Uterus (tissue), 4 donors: ENCODE measurements around the gene NPTXR. TPM values are rescaled to one million over a fixed set of nuclear protein-coding genes. Genes with fewer than 3 reads are reported as not detected.
"Not testable (repeated sequence)": the region's sequence is repeated elsewhere in the genome, so short reads cannot be mapped to it uniquely, and the experiment has no call there.

ENCODE experiments used
- DNase-seq, 2 donors: peaks; one replicate each; pipeline ENCODE4 v3.0.0-alpha.2; 2019 to 2020
- H3K27ac ChIP-seq, 2 donors: fragments of 200-600 bp; sonication (generic); 1 replicate in 1 of 2; 2 replicates in 1 of 2; pipeline ENCODE4 v1.5.1; 2016 to 2018
- H3K27me3 ChIP-seq, 2 donors: fragments of 200-600 bp; sonication (generic); one replicate each; pipeline ENCODE4 v1.5.1; 2018 to 2019; ENCODE audit warnings: control low read depth in 1 of 2
- H3K36me3 ChIP-seq, 2 donors: fragments of 200-600 bp; sonication (generic); one replicate each; pipeline ENCODE4 v1.5.1; 2019; ENCODE audit warnings: control low read depth in 1 of 2
- H3K4me1 ChIP-seq, 2 donors: fragments of 200-600 bp; sonication (generic); one replicate each; pipeline ENCODE4 v1.5.1; 2018 to 2019; ENCODE audit warnings: control low read depth in 1 of 2
- H3K4me3 ChIP-seq, 2 donors: fragments of 200-600 bp; sonication (generic); 1 replicate in 1 of 2; 2 replicates in 1 of 2; pipeline ENCODE4 v1.5.1; 2018 to 2019; ENCODE audit warnings: mild to moderate bottlenecking in 1 of 2
- H3K9me3 ChIP-seq, 2 donors: fragments of 200-600 bp; sonication (generic); one replicate each; pipeline ENCODE4 v1.5.1; 2019; ENCODE audit warnings: control low read depth in 1 of 2
- POLR2A ChIP-seq, 2 donors: fragments of 450-650 bp; IDR thresholded peaks; one replicate each; pipeline ENCODE4 v1.6.1; 2016; ENCODE audit warnings: antibody characterized with exemption in 2 of 2, mild to moderate bottlenecking in 1 of 2, moderate library complexity in 1 of 2
- intact Hi-C: fragments of 100-400 bp; cut with DNase I; formaldehyde crosslinking; loops from one replicate; pipeline ENCODE4 v1.15.1; 2023; ENCODE audit warnings: low total_unique reads
- total RNA-seq, 4 donors: library from RNA; depleted of rRNA in 3 of 4; stranded (reverse); fragments of >200 nt in 3 of 4; gene quantifications; one replicate each; pipeline versions ENCODE4 v1.1.0 to v1.2.4, GENCODE V29; 2014 to 2023
- TF ChIP-seq, protein P1 (sequence below), 4 experiments: fragments of 200-600 bp in 2 of 4; fragments of 450-650 bp in 2 of 4; sonication (generic) in 2 of 4; IDR thresholded peaks; one replicate each; pipeline ENCODE4 v1.5.1; 2016 to 2019; ENCODE audit warnings: antibody characterized with exemption in 4 of 4, mild to moderate bottlenecking in 2 of 4, moderate library complexity in 1 of 4
- donor health status: DM: yes; HTN: yes; CAD: no.

NPTXR gene
- total RNA-seq, 4 donors from 2014 or later = 1.8 to 24.1 (median 10.0) TPM

DNA sequence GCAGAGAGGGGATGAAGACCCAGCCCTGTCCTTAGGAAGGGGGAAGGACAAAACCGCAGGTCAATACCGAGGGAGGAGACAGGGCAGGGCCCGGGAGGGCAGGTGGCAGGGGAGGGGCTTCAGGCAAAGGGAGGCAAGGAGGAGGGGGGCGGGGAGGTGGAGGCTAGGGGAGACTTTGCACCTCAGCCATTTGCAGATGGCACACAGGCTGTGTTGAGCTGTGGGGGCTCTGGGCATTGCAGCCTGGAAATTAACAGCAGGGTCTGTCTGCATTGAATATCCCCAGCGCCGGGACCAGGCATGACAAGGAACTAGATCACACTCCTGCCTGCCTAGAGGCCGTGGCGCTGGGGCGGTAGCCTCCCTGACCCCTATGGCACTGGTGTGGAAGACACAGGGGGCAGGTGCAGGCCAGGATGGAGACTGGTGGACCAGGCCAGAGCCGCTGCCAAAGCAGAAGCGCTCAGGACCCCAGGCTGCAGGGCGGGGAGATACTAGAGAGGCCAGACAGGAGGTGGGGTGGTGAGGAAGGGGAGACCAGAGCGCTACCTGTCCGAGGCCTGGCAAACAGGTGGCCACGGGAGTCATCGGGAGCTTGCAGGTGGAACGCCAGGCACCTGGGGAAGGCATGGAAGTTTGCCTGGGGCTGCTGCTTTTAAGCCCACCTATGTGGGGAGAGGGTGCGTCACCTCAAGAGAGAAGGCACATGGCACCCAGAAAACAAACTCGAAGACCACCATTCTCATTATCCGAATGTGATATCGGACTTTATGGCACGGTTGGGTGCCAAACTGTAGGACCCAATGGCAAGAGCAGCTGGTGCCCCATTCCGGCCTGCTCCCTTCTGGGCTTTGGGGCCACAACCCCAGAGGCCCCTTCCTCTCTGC is 16.7 kb upstream of the NPTXR start:
- H3K9me3 ChIP-seq = no peaks in the 10 kb centered on the region
- H3K36me3 ChIP-seq = no peaks in the 10 kb centered on the region
- H3K27me3 ChIP-seq = no peaks in the 10 kb centered on the region
- H3K4me1 ChIP-seq = peaks cover 0 to 15% of the 10 kb centered on the region in 2 donors
- no peak for DNase-seq
- H3K27ac ChIP-seq = no peak overlapping the region
- TF ChIP-seq, protein P1, sequence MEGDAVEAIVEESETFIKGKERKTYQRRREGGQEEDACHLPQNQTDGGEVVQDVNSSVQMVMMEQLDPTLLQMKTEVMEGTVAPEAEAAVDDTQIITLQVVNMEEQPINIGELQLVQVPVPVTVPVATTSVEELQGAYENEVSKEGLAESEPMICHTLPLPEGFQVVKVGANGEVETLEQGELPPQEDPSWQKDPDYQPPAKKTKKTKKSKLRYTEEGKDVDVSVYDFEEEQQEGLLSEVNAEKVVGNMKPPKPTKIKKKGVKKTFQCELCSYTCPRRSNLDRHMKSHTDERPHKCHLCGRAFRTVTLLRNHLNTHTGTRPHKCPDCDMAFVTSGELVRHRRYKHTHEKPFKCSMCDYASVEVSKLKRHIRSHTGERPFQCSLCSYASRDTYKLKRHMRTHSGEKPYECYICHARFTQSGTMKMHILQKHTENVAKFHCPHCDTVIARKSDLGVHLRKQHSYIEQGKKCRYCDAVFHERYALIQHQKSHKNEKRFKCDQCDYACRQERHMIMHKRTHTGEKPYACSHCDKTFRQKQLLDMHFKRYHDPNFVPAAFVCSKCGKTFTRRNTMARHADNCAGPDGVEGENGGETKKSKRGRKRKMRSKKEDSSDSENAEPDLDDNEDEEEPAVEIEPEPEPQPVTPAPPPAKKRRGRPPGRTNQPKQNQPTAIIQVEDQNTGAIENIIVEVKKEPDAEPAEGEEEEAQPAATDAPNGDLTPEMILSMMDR (IDR thresholded peaks at IDR 0.05) = no peak
- no peak for TF ChIP-seq POLR2A (IDR thresholded peaks at IDR 0.05)
- intact Hi-C loops = loop anchor here (10.0 kb wide), 2 partner anchors 114 to 264 kb away; no protein-coding TSS in a partner anchor
- no peak overlapping the region for H3K4me3 ChIP-seq

GRCh38 chr22:38859581-38860282 is 15.9 kb upstream of the NPTXR start:
- H3K4me1 ChIP-seq = peaks cover 0 to 8% of the 10 kb centered on the region in 2 donors
- intact Hi-C loops = loop anchor here (10.0 kb wide), 2 partner anchors 115 to 265 kb away; no protein-coding TSS in a partner anchor
- TF ChIP-seq, protein P1 (IDR thresholded peaks at IDR 0.05) = no peak
- TF ChIP-seq POLR2A (IDR thresholded peaks at IDR 0.05) = no peak
- DNase-seq = no peak
- no peaks in the 10 kb centered on the region for H3K27me3 ChIP-seq
- H3K4me3 ChIP-seq = no peak overlapping the region
- H3K9me3 ChIP-seq = no peaks in the 10 kb centered on the region
- H3K36me3 ChIP-seq = no peaks in the 10 kb centered on the region
- H3K27ac ChIP-seq = no peak overlapping the region

DNA sequence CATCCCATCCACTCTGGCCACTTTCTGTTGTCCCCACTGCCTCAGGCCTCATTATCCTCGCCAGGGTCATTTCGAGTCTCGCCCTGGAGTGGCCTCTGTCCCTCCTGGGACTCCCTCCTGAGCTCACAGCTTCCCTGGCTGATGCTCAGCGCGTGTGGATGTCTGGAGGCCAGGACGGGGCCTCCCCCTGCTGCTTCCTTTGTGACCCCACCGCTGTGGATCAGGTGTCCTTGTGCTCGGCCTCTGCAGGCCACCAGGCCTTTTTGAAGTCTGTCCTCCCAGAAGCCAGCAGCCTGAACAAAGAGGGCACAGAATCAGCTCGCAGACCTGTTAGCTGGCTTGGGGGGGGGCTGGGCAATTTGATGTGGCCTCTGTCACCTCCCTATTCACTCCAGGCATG is 14.7 kb upstream of the NPTXR start:
- intact Hi-C loops = no loop called here
- no peak for DNase-seq

DNA sequence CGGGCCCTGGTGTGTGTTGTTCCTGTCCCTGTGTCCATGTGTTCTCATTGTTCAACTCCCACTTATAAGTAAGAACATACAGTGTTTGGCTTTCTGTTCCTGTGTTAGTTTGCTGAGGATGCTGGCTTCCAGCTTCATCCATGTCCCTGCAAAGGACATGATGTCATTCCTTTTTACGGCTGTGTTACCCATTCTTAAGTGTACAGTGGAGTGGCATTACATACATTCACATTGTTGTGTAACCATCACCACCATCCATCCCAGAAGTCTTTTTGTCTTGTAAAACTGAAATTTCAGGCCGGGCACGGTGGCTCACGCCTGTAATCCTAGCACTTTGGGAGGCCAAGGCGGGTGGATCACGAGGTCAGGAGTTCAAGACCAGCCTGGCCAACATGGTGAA is 10.6 kb upstream of the NPTXR start:
- DNase-seq, intact Hi-C loops: not testable (repeated sequence)

More for the DNA sequence above, 14.7 kb upstream of the NPTXR start:
- Histone ChIP-seq H3K9me3 (no peaks in the 10 kb centered on the region), H3K27me3 (no peaks in the 10 kb centered on the region), H3K27ac (no peak overlapping the region), H3K4me3 (no peak overlapping the region), H3K36me3 (no peaks in the 10 kb centered on the region), H3K4me1 (no peaks in the 10 kb centered on the region)
- TF ChIP-seq POLR2A (IDR thresholded peaks at IDR 0.05) = no peak
- TF ChIP-seq, protein P1 (IDR thresholded peaks at IDR 0.05) = no peak

DNA sequence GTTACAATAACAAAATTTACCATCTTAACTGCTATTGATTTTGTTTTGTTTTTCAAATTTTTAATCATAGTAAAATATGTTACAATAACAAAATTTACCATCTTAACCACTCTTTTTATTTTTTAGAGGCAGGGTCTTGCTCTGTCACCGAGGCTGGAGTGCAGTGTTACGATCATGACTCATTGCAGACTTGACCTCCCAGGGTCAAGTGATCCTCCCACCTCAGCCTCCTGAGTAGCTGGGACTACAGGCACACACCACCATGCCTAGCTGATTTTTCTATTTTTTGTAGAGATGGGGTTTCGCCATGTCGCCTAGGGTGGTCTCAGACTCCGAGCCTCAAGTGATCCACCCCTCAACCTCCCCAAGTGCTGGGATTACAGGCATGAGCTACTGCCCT is 10.1 kb upstream of the NPTXR start:
- H3K4me1 ChIP-seq, DNase-seq, H3K36me3 ChIP-seq, H3K27ac ChIP-seq, intact Hi-C loops, H3K9me3 ChIP-seq, H3K27me3 ChIP-seq, H3K4me3 ChIP-seq: not testable (repeated sequence)

More for the DNA sequence above, 10.6 kb upstream of the NPTXR start:
- not testable (repeated sequence) for H3K27me3 ChIP-seq, H3K27ac ChIP-seq, H3K4me3 ChIP-seq, H3K9me3 ChIP-seq, H3K36me3 ChIP-seq, H3K4me1 ChIP-seq

DNA sequence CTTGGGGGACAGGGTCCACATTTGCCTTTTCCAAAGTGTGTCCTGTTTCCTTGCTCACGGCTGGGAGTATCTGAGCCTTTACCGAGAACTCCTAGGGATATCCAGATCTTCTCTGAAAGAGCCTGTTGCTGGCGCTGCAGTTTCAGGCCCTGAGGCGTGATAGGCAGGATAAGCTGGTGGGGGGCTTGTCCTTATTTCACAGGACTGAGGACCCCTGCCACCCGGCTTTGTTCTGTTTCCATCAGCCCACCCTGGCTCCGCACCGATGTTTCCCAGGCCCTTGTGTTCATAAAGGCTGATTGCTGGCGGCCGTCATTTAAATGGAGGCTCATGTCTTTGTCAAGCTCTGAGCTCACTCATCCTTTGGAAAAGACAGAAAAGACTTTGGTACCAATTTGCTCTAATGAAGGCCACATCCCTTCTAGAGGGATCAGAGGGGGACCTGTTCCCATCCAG is 9.4 kb upstream of the NPTXR start:
- Histone ChIP-seq H3K27ac (no peak overlapping the region), H3K4me3 (no peak overlapping the region), H3K9me3 (no peaks in the 10 kb centered on the region), H3K36me3 (no peaks in the 10 kb centered on the region), H3K4me1 (no peaks in the 10 kb centered on the region), H3K27me3 (no peaks in the 10 kb centered on the region)
- DNase-seq = no peak
- TF ChIP-seq, protein P1 (IDR thresholded peaks at IDR 0.05) = no peak
- no peak for TF ChIP-seq POLR2A (IDR thresholded peaks at IDR 0.05)
- intact Hi-C loops = no loop called here
